Endothelial cell of hepatic sinusoid (primary cell): Measurements from ENCODE around the gene MRPL47.

Experiments used
- in situ Hi-C: cut with HindIII; loops from 2 replicates; pipeline ENCODE4 v1.10.0; 2017; ENCODE audit warnings: low sequenced_read_pairs

The MRPL47 gene

GRCh38 chr3:179591313-179591712, 13.1 kb downstream of the MRPL47 start:
- in situ Hi-C loops = no loop called here

DNA sequence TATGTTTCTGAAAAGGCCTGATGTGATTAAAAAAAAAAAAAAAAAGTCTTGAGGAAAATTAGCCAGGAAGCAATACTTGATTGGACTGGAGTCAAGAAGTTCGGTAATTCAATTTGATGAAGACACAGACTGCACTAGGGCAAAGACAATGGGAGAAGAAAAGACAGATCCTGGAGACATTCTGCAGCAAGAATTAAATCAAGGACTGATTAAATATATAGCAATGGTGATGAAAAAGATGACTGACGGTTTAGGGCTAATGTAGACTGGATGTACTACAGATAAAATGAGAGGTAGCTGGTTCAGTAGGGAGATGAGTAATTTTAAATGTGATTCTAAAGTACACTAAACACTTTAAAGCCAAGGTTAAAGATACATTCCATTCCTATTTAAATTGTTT, 13.8 kb downstream of the MRPL47 start:
- in situ Hi-C loops = no loop called here

DNA sequence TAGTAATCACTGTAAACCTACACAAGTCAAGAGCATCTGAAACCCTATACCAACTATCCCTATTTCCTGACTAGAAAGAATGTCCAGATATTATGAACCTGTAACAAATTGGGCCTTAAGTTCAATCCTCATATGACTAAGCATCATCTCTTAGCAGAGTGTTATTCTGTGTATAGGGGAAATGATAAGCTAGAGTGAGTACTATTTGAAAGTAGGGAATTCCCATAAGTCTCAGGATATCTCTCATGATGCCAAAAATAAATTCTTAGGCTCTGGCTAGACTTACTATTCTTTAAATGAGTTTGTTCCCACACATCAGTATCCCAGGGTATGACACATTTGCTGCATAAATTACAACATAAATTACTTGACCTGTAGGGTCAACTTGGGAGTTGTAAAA, 15.3 kb downstream of the MRPL47 start:
- in situ Hi-C loops = no loop called here

- in situ Hi-C loops = no loop called here
Measured at GRCh38 chr3:179580992-179581391, 23.4 kb downstream of the MRPL47 start.

DNA sequence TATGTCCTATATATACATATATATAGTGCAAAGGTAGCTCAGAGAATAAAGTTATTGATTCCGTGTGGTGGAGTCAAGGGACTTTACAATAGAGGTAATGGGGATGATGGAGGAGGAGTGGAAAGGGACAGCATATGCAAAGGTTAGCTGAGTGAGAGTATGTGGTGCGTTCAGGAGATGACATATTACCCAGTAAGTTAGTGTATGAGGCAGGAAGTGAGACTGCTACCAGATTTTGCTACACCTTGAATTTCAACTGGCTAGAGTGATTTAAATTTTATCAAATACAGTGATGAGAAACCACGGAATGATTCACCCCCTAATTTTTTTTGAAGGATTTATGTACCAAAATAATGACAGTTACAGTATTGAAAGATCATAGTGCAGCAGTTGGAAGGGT, 38.9 kb downstream of the MRPL47 start:
- in situ Hi-C loops = no loop called here

GRCh38 chr3:179563271-179563783, 41.1 kb downstream of the MRPL47 start:
- in situ Hi-C loops = no loop called here

DNA sequence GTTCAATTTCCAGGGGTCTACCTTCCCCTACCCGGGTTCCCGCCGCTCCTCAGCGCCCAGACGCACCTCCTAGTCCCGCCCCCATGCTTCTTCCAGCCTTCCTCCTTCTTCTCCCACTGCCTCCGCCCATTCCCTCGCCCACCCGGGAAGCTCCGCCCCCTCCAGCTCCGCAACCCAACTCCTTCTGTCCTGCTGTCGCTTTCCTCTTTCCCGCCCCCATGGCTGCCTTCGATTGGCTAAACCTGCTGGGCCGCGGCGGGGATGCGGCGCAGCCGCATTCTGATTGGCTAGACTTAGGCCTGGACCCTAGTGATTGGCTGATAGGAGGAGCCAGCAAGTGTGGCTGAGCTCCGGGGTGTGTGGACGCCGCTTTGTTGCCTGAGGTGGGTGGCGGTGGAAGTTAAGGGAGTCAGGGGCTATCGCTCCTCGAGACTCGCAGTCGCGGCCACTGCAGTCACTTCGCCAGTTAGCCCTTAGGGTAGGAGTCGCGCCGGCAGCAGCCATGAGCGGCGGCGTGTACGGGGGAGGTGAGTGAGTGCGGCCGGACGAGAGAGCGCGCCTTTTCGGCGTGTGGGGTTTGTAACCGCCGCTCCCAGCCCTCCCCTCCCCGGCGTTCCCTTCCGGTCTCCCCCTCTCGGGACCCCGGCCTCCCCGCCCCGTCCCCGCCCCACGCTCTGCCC, 41.7 kb downstream of the MRPL47 start, which contains the start of gene ACTL6A:
Gene ACTL6A (plus strand): TSS at position 336 of the 680 bp plus-strand sequence. CDS start 167 bp downstream, at position 503.
- in situ Hi-C loops = no loop called here

DNA sequence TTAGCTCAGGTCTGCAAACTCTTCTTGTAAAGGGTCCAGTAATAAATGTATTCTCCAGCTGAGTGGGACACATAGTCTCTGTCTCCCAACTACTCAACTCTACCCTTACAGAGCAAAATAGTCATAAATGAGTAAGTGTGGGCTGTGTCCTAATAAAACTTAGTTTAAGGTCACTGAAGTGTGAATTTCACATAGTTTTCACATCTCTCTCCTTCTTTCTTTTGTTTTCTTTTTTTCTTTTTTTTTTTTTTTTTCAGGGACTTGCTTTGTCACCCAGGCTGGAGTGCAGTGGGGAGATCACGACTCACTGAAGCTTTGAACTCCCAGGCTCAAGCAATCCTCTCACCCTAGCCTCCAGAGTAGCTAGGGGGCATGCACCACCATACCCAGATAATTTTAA, 43.6 kb downstream of the MRPL47 start:
- in situ Hi-C loops = no loop called here

DNA sequence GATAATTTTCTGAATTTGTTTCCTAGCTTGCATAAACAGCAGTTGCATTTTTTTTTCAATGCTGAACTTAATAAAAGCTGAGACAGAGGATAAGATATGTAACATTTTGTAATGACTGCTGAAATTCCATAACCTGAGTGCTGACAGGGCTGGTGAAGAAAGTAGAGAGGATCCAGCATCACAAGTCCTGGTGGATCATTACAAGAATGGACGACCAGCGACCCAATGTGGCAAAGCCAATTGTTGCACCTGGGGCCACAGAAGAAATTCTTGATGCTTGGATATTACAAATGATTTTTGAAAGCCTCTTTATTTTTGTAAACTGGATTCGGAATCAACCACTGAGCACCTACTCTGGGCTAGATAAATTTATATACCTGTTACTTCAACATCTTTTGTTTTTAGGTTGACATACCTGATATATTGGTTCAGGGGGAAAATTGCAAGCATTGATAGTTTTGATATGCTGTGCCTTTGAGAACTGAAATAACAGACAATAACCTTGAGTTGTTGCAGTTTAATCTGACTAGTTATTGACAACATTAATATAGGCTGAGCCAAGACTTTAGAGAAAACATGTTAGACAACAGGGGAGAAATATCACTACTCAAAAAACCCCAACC, 45.6 kb downstream of the MRPL47 start:
- in situ Hi-C loops = no loop called here

DNA sequence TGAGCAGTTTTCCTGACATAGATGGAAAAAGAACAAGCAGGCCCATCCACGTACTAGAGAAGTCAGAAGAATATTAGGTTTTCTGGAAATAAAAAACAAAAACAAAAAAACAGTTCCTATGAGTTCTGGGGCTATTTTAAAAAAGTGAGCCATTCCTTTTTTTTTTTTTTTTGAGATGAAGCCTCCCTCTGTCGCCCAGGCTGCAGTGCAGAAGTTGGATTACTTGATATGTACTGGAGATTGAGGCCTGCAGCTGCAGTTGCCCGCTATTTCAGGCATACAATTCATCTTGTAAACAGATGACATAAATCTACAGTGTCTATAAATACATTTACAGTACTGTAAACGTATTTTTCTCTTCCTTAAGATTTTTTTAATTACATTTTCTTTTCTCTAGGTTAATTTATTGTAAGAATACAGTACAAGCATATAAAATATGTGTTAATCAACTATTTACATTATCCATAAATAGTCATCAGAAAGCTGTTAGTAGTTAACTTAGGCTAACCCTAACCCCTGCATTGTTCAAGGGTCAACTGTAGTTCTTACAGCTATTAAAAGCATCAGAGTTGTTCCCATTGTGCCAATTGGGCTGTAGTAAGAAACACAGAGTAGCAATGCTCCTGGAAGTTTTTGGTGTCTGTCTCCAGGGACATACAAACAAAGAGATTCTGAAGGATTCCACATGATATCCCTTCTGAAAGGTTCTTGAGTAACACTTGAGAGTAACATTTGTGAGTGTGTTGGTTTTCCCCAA, 52.9 kb downstream of the MRPL47 start:
- in situ Hi-C loops = no loop called here

DNA sequence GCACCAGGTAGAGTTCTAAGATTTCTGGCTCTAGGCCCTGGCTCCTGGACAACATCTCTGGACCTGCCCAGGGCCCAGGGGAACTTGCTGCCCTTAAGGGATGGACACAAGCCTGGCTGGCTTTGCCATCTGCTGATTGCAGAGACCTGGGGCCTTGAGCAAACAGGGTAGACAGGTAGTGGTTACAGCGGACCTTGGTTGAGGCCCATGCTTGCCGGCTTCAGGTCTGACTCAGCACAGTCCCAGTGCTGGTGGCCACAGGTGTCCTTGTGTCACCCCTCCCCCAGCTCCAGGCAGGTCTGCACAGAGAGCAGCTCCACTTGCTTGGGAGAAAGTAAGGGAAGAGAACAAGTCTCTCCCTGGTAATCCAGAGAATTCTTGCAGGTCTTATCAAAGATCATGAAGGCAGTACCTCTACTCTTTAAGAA, 57.6 kb downstream of the MRPL47 start:
- in situ Hi-C loops = no loop called here

DNA sequence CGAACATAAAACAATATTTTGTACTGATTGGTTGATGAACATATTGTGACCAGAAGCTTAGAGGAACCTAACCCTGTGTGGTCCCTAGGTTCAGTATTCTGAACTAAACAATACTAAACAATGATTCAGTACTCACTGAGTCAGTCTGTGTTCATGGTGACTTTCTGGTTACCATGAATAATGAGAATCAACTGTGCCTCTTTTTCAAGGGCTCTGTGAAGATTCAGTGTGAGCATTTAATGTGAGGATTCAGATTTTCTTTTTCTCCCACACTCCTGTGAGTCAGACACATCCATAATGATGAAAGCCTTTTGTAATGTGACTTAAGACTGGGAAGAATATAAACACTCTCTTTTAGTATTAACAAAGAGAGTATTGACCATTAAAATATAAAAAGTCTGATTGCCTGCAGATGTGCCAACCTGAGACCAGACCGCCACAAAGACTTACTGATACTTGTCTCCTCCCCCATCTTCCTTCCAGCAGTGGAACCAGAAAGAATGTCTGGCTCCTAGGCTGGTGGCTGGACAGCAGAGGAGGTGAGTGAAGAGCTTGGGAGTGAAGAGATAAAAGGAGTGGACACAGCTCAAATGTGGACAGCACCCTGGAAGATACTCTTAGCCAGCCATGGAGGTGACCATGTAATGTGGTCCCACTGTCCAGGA, 59.3 kb downstream of the MRPL47 start:
- in situ Hi-C loops = no loop called here

- in situ Hi-C loops = no loop called here
Measured at GRCh38 chr3:179542375-179542774, 62.1 kb downstream of the MRPL47 start.

DNA sequence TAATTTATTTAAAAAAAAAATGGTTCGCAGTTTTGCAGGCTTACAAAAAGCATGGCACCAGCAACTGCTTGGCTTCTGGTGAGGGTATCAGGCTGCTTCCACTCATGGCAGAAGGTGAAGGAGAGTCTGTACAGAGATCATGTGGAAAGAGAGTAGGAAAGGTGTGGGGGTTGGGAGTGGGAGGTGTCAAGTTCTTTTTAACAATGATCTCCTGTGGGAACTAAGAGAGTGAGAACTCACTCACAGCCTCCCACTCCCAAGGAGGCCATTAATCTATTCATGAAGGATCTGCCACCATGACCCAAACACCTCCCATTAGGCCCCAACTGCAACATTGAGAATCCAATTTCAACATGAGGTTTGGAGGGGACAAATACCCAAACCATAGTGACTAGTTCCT, 62.8 kb downstream of the MRPL47 start:
- in situ Hi-C loops = no loop called here

DNA sequence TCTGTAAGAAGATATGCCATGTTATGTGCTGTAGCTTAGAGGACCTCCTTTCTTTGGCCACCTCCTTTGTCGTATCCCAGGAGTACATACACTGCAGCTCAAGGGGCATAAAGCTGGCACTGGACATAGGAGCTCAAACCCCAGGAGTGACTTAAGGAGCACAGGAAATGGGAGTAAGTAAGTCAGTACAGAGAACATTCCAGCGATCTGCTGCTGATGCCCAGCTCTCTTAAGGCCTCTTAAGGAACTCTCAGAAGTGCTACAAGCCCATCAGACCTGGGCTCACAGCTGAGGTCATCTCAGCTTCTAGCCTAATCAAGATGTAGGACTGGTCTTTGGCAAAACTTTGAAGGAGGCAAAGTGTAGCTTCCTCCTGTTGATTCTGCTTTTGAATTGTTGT, 63.3 kb downstream of the MRPL47 start:
- in situ Hi-C loops = no loop called here
